IMR-90 (cell line): ENCODE results near the gene PPM1L. TPM values are rescaled to one million over a fixed set of nuclear protein-coding genes. Genes with fewer than 3 reads are reported as not detected.

ENCODE experiments used
- ATAC-seq: fragments of 200-7000 bp; cut with Tn5 transposase; 2 replicates; pipeline ENCODE4 v1.9.1; 2020; ENCODE audit warnings: low read depth, mild to moderate bottlenecking, moderate library complexity
- BruUV-seq: library from RNA; stranded (reverse); fragments of 400-500 nt; replicated peaks from 2 replicates; lab custom pipeline; 2021; lab: Mats Ljungman, UMichigan
- CTCF ChIA-PET: fragments of 300-600 bp; formaldehyde crosslinking; extraction: SDS; loops from one replicate; lab custom pipeline; 2021; ENCODE audit warnings: antibody characterized with exemption; lab: Yijun Ruan, JAX
- POLR2A ChIA-PET: fragments of 300-600 bp; sonication (Branson Sonifier 250); formaldehyde crosslinking; loops from one replicate; lab custom pipeline; 2022; ENCODE audit warnings: antibody characterized with exemption; ENCODE audit not compliant: unreplicated experiment; lab: Charles Lee
- DNase-seq: peaks from one replicate; pipeline ENCODE4 v3.0.0; 2013
- H2AFZ ChIP-seq: replicated peaks from 2 replicates; pipeline ENCODE3; 2013; ENCODE audit warnings: low read length, mild to moderate bottlenecking; ENCODE audit not compliant: poor library complexity
- H2AK5ac ChIP-seq: 2 replicates; pipeline ENCODE4 v1.6.1; 2013; ENCODE audit warnings: low read depth, low read length, inconsistent platforms
- H2AK9ac ChIP-seq: replicated peaks from 2 replicates; pipeline ENCODE3; 2013; ENCODE audit warnings: mild to moderate bottlenecking, low read depth, low read length, moderate library complexity; ENCODE audit not compliant: poor library complexity
- H2BK120ac ChIP-seq: 2 replicates; pipeline ENCODE4 v1.6.1; 2013; ENCODE audit warnings: low read depth, low read length, inconsistent platforms
- H2BK15ac ChIP-seq: 3 replicates; pipeline ENCODE4 v1.6.1; 2013; ENCODE audit warnings: low read depth, low read length, inconsistent platforms
- H2BK20ac ChIP-seq: 2 replicates; pipeline ENCODE4 v1.6.1; 2013; ENCODE audit warnings: low read depth, mild to moderate bottlenecking, inconsistent platforms, low read length, moderate library complexity
- H2BK5ac ChIP-seq: 2 replicates; pipeline ENCODE4 v1.6.1; 2013; ENCODE audit warnings: mild to moderate bottlenecking, low read depth, low read length, inconsistent platforms; ENCODE audit not compliant: poor library complexity, severe bottlenecking
- H3K14ac ChIP-seq: replicated peaks from 2 replicates; pipeline ENCODE4 v1.6.1; 2013; ENCODE audit warnings: low read depth, low read length, inconsistent platforms
- H3K18ac ChIP-seq: 2 replicates; pipeline ENCODE4 v1.6.1; 2013; ENCODE audit warnings: low read depth, low read length, control low read depth
- H3K23ac ChIP-seq: 2 replicates; pipeline ENCODE4 v1.6.1; 2013; ENCODE audit warnings: low read depth, low read length, inconsistent platforms
- H3K27ac ChIP-seq: 2 replicates; pipeline ENCODE4 v1.5.1; 2013; ENCODE audit warnings: mild to moderate bottlenecking, control low read depth, low read length; ENCODE audit not compliant: insufficient read depth
- H3K27me3 ChIP-seq: 2 replicates; pipeline ENCODE4 v1.6.1; 2013; ENCODE audit warnings: low read length; ENCODE audit not compliant: control insufficient read depth, insufficient read depth
- H3K36me3 ChIP-seq: 2 replicates; pipeline ENCODE4 v1.6.1; 2013; ENCODE audit warnings: low read length, mixed read lengths; ENCODE audit not compliant: control insufficient read depth, insufficient read depth
- H3K4ac ChIP-seq: 2 replicates; pipeline ENCODE4 v1.6.1; 2013; ENCODE audit warnings: low read depth, low read length, inconsistent platforms
- H3K4me1 ChIP-seq: 2 replicates; pipeline ENCODE4 v1.6.1; 2013; ENCODE audit warnings: low read length, mixed read lengths; ENCODE audit not compliant: control insufficient read depth, insufficient read depth
- H3K4me2 ChIP-seq: 2 replicates; pipeline ENCODE4 v1.6.1; 2013; ENCODE audit warnings: low read depth, mild to moderate bottlenecking, control low read depth, low read length, moderate library complexity
- H3K4me3 ChIP-seq: 2 replicates; pipeline ENCODE4 v1.5.1; 2013; ENCODE audit warnings: low read depth, mild to moderate bottlenecking, control low read depth, low read length, moderate library complexity; ENCODE audit not compliant: insufficient read depth
- H3K56ac ChIP-seq: 2 replicates; pipeline ENCODE4 v1.6.1; 2013; ENCODE audit warnings: low read length, inconsistent platforms; ENCODE audit not compliant: insufficient read depth; ENCODE audit errors: extremely low read depth
- H3K79me1 ChIP-seq, 2 experiments: 2 replicates each; pipeline ENCODE4 v1.6.1; 2013; ENCODE audit warnings: low read length in 2 of 2, inconsistent platforms in 1 of 2, low read depth in 1 of 2
- H3K9ac ChIP-seq: 2 replicates; pipeline ENCODE4 v1.6.1; 2013; ENCODE audit warnings: low read depth, low read length, control low read depth
- H3K9me1 ChIP-seq: 2 replicates; pipeline ENCODE4 v1.6.1; 2013; ENCODE audit warnings: low read length, inconsistent platforms; ENCODE audit not compliant: insufficient read depth
- H3K9me3 ChIP-seq: 2 replicates; pipeline ENCODE4 v1.6.1; 2013; ENCODE audit warnings: low read length; ENCODE audit not compliant: control insufficient read depth, insufficient read depth
- H4K20me1 ChIP-seq: 2 replicates; pipeline ENCODE4 v1.6.1; 2013; ENCODE audit warnings: low read length, inconsistent platforms; ENCODE audit not compliant: insufficient read depth
- H4K5ac ChIP-seq: 2 replicates; pipeline ENCODE4 v1.6.1; 2013; ENCODE audit warnings: mild to moderate bottlenecking, low read depth, low read length, control low read depth
- H4K8ac ChIP-seq, 2 experiments: 2 replicates each; pipeline ENCODE4 v1.6.1; 2013; ENCODE audit warnings: low read depth in 2 of 2, low read length in 2 of 2, control low read depth in 1 of 2, inconsistent platforms in 1 of 2
- H4K91ac ChIP-seq: 2 replicates; pipeline ENCODE4 v1.6.1; 2013; ENCODE audit warnings: low read depth, low read length, inconsistent platforms; ENCODE audit not compliant: insufficient read depth
- CEBPB ChIP-seq: IDR thresholded peaks from 2 replicates; pipeline ENCODE4 v1.6.1; 2012; ENCODE audit warnings: low read depth, low read length, improper control_type of control experiment
- FOS ChIP-seq: fragments of 150-350 bp; IDR thresholded peaks from 2 replicates; pipeline ENCODE4 v1.6.1; 2016; ENCODE audit warnings: low read depth, low read length
- MAFK ChIP-seq: IDR thresholded peaks from 2 replicates; pipeline ENCODE4 v1.6.1; 2012; ENCODE audit warnings: low read depth, low read length, improper control_type of control experiment
- MAZ ChIP-seq: IDR thresholded peaks from 2 replicates; pipeline ENCODE4 v1.6.1; 2012; ENCODE audit warnings: low read depth, mild to moderate bottlenecking, low read length, improper control_type of control experiment, moderate library complexity, borderline replicate concordance
- NFE2L2 ChIP-seq: fragments of 150-350 bp; IDR thresholded peaks from 2 replicates; pipeline ENCODE4 v1.6.1; 2016; ENCODE audit warnings: low read depth, mild to moderate bottlenecking, low read length
- POLR2A ChIP-seq: IDR thresholded peaks from 2 replicates; pipeline ENCODE4 v1.6.1; 2012; ENCODE audit warnings: mild to moderate bottlenecking, low read depth, low read length
- RAD21 ChIP-seq: IDR thresholded peaks from 2 replicates; pipeline ENCODE4 v1.6.1; 2012; ENCODE audit warnings: low read length, improper control_type of control experiment
- RCOR1 ChIP-seq: IDR thresholded peaks from 2 replicates; pipeline ENCODE4 v1.6.1; 2012; ENCODE audit warnings: mild to moderate bottlenecking, low read length, improper control_type of control experiment; ENCODE audit not compliant: insufficient replicate concordance
- RFX5 ChIP-seq: IDR thresholded peaks from 2 replicates; pipeline ENCODE4 v1.8.0; 2012; ENCODE audit warnings: low read depth, mild to moderate bottlenecking, low read length, moderate library complexity
- SMC3 ChIP-seq: fragments of 150-350 bp; IDR thresholded peaks from 2 replicates; pipeline ENCODE4 v1.6.1; 2016; ENCODE audit warnings: low read depth, mild to moderate bottlenecking, antibody characterized with exemption, low read length, moderate library complexity
- USF2 ChIP-seq: fragments of 150-350 bp; IDR thresholded peaks from 2 replicates; pipeline ENCODE4 v1.6.1; 2017; ENCODE audit warnings: mild to moderate bottlenecking, antibody characterized with exemption, low read length, low read depth
- WGBS, 2 experiments: methylation state at CpG; one replicate each; pipeline versions ENCODE4 v1.1.5 to v1.1.7; 2013; ENCODE audit warnings: missing lambda C conversion rate in 2 of 2; ENCODE audit not compliant: insufficient read length in 1 of 2; ENCODE audit errors: extremely low coverage in 2 of 2; 5-methylcytosine and 5-hydroxymethylcytosine counted together
- dilution Hi-C: fragments of 300-500 bp; cut with HindIII; formaldehyde crosslinking; loops from one replicate; pipeline ENCODE4 v1.14.3; 2018; ENCODE audit warnings: low sequenced_read_pairs; ENCODE audit not compliant: unreplicated experiment
- in situ Hi-C: fragments of 300-500 bp; cut with MboI; formaldehyde crosslinking; loops from 3 replicates; pipeline ENCODE4 v1.14.3; 2019; ENCODE audit warnings: low sequenced_read_pairs, inconsistent platforms, mixed read lengths
- intact Hi-C: fragments of 100-400 bp; cut with micrococcal nuclease; formaldehyde crosslinking; loops from 2 replicates; pipeline ENCODE4 v1.10.0; 2022
- polyA plus RNA-seq, 3 experiments: library from polyadenylated mRNA; depleted of rRNA; stranded (reverse); fragments of >200 nt; gene quantifications; 2 replicates each; pipeline ENCODE4 v1.2.3, GENCODE V29; 2012; ENCODE audit warnings: low replicate concordance in 1 of 3
- total RNA-seq: library from RNA; depleted of rRNA; stranded (reverse); fragments of >200 nt; gene quantifications from 2 replicates; pipeline ENCODE4 v1.2.3, GENCODE V29; 2012
- TF ChIP-seq, protein P1 (sequence below): conservative IDR thresholded peaks from 2 replicates; pipeline ENCODE4 v1.5.1; 2012; ENCODE audit warnings: mild to moderate bottlenecking, low read depth, low read length, improper control_type of control experiment
- TF ChIP-seq, protein P2 (sequence below): fragments of 150-350 bp; IDR thresholded peaks from 2 replicates; pipeline ENCODE4 v1.6.1; 2016; ENCODE audit warnings: low read depth, mild to moderate bottlenecking, low read length, moderate library complexity, borderline replicate concordance

The PPM1L gene
- total and polyA plus RNA-seq, 2 of the 4 experiments (the other 2 are of a cell fraction) = 0.14 to 0.18 TPM

DNA sequence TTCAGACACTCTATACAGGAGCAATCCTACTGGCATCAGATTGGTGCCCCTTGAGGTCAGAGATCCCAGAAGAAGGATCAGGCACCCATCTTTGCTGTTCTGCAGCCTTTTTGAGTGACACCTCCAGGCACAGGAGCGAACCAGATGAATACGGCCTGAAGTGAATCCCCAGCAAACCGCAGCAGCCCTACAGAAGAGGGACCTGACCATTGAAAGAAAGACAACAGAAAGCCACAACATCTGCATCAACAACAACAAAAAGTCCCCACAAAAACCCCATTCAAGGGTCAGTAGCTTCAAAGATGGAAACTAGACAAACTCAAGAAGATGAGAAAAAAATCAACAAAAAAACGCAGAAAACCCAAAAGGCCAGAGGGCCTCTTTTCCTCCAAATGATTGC is 130.4 kb downstream of the PPM1L start:
- Histone ChIP-seq H2BK15ac (no peak overlapping the region), H2AFZ (no peak overlapping the region), H2BK5ac (no peak overlapping the region), H3K4ac (no peak overlapping the region), H3K14ac (no peak overlapping the region), H3K56ac (no peak overlapping the region), H3K27ac (no peak overlapping the region), H3K9me1 (no peaks in the 10 kb centered on the region), H3K9ac (no peak overlapping the region), H3K36me3 (no peaks in the 10 kb centered on the region), H3K27me3 (no peaks in the 10 kb centered on the region), H3K23ac (no peak overlapping the region), H3K18ac (no peak overlapping the region), H3K9me3 (no peaks in the 10 kb centered on the region), H3K4me3 (no peak overlapping the region), H3K4me2 (no peak overlapping the region), H4K20me1 (no peaks in the 10 kb centered on the region), H4K91ac (no peak overlapping the region), H3K79me1 (no peaks in the 10 kb centered on the region), H2BK120ac (no peak overlapping the region), H3K4me1 (no peaks in the 10 kb centered on the region; the same call in 1 of the 2 replicates), H2BK20ac (no peak overlapping the region), H4K5ac (no peak overlapping the region), H2AK9ac (no peak overlapping the region), H4K8ac (no peak overlapping the region), H2AK5ac (no peak overlapping the region)
- ATAC-seq (no peak), DNase-seq (no peak)
- no peak for TF ChIP-seq MAFK
- TF ChIP-seq RCOR1 = no peak
- no peak for TF ChIP-seq MAZ
- no peak for TF ChIP-seq USF2
- no peak for TF ChIP-seq POLR2A
- TF ChIP-seq, protein P1, sequence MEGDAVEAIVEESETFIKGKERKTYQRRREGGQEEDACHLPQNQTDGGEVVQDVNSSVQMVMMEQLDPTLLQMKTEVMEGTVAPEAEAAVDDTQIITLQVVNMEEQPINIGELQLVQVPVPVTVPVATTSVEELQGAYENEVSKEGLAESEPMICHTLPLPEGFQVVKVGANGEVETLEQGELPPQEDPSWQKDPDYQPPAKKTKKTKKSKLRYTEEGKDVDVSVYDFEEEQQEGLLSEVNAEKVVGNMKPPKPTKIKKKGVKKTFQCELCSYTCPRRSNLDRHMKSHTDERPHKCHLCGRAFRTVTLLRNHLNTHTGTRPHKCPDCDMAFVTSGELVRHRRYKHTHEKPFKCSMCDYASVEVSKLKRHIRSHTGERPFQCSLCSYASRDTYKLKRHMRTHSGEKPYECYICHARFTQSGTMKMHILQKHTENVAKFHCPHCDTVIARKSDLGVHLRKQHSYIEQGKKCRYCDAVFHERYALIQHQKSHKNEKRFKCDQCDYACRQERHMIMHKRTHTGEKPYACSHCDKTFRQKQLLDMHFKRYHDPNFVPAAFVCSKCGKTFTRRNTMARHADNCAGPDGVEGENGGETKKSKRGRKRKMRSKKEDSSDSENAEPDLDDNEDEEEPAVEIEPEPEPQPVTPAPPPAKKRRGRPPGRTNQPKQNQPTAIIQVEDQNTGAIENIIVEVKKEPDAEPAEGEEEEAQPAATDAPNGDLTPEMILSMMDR = no peak
- no peak for TF ChIP-seq FOS
- TF ChIP-seq, protein P2, sequence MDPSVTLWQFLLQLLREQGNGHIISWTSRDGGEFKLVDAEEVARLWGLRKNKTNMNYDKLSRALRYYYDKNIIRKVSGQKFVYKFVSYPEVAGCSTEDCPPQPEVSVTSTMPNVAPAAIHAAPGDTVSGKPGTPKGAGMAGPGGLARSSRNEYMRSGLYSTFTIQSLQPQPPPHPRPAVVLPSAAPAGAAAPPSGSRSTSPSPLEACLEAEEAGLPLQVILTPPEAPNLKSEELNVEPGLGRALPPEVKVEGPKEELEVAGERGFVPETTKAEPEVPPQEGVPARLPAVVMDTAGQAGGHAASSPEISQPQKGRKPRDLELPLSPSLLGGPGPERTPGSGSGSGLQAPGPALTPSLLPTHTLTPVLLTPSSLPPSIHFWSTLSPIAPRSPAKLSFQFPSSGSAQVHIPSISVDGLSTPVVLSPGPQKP = no peak
- no peak for TF ChIP-seq NFE2L2
- no peak for TF ChIP-seq CEBPB
- TF ChIP-seq RFX5 = no peak
- TF ChIP-seq RAD21 = no peak
- TF ChIP-seq SMC3 = no peak
- dilution Hi-C loops (no loop called here), in situ Hi-C loops (no loop called here), intact Hi-C loops (no loop called here)
- POLR2A ChIA-PET = no interaction called here
- CTCF ChIA-PET = no interaction called here
- no TSS peak for BruUV-seq
- 60% methylated on average over 1 of the region's 4 CpGs; no CpG with 5 or more reads in 1 of the 2 experiments for WGBS, 2 experiments
